HG03108 (cell line): ENCODE measurements around the gene CBFA2T2.
"Not testable (repeated sequence)": the region's sequence is repeated elsewhere in the genome, so short reads cannot be mapped to it uniquely, and the experiment has no call there.

Experiments used
- ATAC-seq: cut with Tn5 transposase; IDR thresholded peaks from one replicate; pipeline ENCODE4 v1.9.1; 2021; ENCODE audit warnings: moderate library complexity; ENCODE audit not compliant: unreplicated experiment

CBFA2T2 gene

DNA sequence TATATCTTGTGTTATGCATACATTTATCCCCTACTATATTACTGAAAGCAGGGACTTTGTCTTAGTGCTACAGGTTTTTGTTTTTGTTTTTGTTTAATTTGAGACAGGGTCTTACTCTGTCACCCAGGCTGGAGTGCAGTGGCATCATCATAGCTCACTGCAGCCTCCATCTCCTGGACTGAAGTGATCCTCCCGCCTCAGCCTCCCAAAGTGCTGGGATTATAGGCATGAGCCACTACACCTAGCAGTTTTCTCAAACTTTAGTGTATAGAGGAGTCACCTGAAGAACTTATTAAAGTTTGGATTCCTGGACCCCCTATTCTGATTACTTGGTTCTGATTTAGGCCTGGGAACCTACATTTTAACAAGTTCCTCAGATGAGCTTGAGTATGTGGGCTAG, 51.9 kb downstream of the CBFA2T2 start:
- no peak for ATAC-seq

DNA sequence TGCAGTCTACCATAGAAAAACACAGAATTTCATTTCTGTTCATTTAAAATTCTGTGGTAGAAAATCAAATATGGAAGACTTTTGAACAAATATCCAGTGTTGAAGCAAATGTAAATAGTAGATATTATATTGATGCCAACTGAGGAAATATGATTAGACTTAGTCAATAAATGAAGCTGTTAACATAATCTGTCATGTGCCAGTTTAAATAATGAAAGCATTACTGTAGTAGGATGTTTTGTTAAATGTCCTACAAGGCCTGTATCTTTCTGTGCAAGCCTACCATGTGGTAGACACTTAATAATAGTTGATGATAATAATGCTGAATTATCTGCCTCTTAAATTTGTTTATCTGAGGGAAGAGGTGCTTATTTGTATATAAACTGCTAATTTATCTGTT, 55.9 kb downstream of the CBFA2T2 start:
- ATAC-seq, result no peak

DNA sequence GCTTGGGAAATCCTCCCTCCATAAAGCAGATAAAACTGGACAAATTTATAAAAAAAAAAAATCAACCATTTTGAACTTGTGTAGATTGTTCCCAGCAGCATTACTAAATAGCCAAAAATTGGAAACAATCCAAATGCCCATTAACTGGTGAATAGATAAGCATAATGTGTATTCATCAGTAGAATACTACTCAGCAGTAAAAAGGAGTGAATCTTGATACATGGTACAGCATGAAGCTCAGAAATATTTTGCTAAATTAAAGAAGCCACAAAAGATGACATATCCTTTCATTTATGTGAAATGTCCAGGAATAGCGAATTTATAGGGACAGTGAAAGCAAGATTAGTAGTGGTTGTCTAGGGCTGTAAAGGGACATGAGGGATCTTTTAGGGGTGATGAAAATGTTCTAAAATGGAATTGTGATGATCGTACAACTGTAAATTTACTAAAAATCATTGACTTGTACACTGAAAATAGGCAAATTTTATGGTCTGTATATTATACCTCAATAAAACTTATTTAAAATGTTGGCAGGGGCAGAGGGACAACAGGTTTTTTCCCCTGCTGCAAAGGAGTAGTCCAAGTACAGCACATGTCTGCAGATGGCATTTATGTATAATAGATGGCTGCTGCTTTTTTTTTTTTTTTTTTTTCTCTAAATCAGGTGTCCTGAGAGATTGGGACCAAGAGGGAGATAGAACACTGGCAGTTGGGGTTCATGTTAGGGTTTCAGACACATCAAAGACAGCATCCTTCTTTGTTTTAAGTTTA, 59.5 kb downstream of the CBFA2T2 start:
- ATAC-seq, result no peak

DNA sequence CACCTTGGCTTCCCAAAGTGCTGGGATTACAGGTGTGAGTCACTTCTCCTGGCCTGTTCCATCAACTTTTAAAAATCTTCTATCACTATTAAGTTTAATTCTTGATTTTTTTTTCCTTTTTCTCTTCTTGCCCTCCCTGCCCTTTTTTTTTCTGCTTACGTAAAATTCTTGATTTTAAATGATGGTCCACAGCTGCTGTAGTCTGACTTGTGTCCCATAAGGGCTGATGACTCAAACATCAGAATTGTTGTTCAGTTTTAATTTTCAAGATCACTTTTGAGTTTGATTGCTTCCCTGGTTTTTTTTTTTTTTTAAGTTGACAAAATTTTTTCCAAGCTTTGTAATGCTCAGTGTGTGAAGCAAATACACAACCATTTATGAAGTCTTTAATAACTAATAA, 61.9 kb downstream of the CBFA2T2 start:
- ATAC-seq, result no peak

DNA sequence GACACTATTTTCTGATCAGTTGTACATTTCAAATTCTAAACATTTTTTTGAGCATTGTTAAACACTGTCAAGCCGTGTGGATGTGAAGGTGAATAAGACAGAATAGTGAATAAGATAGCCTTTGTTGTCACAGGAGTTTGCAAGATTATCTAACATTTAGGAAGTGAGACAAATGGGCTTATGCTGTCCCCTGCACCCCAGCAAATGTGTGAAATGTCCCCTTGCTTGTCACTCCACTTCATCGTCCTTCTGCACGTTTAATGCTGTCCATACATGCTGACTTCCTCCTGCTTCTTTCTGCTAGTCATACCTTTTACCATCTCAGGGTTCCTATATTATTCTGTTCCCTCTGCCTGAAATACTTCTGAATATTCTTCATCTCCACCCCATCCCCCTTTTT, 62.6 kb downstream of the CBFA2T2 start:
- ATAC-seq, result no peak

DNA sequence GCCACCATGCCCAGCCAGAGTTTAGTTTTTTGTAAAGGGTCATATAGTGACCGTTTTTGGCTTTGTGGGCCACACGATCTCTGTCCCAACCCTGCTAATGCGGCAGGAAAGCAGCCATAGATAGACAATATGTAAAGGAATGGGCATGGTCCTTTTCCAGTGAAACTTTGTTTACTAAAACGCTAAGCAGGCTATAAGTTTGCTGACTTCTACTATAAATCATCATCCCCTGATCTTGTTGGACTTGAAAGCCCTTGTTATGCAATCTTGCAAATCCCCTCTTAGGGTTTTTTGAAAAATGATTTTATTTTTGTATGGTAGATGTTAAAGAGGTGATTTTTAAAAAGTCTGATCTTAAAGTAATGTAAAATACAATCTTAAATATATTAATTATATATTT, 63.6 kb downstream of the CBFA2T2 start:
- no peak for ATAC-seq

DNA sequence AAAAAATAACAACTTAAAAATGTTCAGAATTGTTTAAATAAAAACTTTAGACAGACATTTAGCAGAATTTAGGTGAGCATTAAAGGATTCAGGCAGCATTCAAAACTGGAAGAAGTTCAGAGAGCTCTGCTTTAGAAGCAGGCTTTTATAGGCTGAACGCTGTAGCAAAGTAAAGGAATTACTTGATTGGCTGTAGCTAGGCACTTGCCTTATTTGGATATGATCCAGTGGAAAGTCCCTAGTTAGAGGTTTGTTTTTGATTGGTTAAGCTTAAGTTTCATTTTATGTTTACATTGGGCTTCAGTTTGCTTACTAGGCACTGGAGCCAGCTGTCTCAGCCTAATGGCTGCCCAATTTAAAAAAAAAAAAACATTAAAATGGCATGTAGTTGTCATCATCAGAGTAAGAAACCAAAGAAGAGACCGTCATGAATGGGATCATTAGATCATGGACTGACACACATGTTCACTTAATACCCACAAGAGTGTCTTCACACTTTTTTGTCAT, 65.1 kb downstream of the CBFA2T2 start:
- peak; percentile 91 for ATAC-seq

DNA sequence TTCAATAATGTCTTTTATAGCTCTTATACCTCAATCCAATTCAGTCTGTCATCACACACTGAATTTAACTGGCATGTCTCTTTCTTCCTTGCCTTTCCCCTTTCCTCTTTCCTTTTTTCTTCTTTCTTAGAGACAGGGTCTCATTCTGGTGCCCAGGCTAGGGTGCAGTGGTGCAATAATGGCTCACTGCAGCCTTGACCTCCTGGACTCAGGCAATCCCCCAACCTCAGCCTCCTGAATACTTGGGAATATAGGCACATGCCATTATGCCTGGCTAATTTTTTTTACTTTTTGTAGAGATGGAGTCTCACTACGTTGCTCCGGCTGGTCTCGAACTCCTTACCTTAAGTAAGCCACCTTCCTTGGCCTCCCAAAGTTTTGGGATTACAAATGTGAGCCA, 65.9 kb downstream of the CBFA2T2 start:
- no peak for ATAC-seq

DNA sequence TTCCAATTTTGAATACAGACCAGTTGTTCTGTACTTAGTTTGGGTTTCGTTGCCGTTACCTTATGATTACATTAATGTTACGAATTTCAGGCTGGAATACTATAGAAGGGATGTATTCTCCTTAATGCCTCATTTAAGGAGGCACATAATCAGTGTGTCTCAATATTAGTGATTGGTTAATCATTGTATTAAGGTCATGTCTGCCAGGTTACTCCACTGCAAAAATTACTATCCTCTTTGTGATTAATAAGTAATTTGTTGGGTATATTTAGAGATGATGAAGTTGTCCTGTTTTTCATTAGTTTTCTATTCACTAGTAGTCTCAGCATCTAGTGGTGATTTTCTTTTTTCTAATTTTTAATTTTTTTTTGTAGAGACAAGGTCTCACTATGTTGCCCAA, 66.3 kb downstream of the CBFA2T2 start:
- no peak for ATAC-seq

DNA sequence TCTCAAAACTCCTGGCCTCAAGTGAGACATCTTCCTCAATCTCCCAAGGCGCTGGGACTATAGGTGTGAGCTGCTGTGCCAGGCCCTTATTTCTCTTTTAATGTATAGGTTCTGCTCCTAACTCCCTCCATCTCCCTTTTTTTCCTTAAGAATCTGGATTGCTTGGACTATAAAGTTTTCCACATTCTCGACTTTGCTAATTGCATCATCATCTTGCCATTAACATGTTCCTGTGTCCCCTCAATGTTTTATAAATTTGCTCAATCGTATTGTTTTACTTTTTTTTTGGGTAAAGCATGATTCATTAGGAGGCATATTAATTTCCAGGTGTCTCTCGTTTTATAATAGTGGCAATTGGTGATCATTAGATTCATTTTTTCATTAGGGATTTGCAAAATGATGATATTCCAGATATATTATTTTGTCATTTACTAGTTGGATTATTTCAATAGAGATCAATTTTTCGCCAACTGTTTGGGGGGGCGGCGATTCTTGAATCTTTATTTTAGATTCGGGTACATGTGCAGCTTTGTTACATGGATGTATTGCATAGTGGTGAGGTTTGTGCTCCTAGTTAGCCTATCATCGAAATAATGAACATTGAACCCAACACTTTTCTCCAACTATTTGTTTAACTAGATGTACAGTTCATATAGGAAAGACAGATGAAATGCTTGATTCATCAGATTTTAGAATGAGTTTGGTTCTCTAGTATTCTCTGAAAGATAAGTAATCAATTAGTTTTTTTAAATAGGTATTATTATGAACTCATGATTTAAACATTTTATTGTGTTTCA, 68.7 kb downstream of the CBFA2T2 start:
- ATAC-seq, result no peak

DNA sequence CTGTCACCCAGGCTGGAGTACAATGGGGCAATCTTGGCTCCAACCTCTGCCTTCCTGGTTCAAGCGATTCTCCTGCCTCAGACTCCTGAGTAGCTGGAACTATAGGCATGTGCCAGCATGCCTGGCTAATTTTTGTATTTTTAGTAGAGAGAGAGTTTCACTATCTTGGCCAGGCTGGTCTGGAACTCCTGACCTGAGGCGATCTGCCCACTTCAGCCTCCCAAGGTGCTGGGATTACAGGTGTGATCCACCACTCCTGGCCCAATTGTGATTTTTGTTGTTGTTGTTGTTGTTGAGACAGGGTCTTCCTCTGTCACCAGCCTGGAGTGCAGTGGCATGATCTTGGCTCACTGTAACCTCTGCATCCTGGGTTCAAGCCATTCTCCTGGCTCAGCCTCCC, 69.3 kb downstream of the CBFA2T2 start:
- ATAC-seq, result no peak

DNA sequence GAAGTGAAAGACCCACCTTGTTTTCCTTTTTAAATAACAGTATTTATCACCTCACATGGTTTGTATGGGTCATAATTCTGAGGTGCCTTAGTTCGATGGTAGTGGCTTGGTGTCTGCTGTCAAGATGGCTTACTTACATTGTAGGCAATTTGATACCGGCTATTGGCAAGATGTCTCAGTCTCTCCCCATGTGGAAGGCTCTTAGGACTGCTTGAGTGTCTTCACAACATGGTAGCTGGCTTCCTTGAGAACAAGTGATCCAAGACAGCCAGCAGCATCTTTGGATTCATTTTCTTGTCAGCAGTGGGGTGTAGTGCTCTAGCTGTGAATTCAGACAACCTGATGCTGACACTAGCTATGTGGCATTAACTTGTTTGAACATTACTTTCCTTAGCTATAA, 70.1 kb downstream of the CBFA2T2 start:
- no peak for ATAC-seq

DNA sequence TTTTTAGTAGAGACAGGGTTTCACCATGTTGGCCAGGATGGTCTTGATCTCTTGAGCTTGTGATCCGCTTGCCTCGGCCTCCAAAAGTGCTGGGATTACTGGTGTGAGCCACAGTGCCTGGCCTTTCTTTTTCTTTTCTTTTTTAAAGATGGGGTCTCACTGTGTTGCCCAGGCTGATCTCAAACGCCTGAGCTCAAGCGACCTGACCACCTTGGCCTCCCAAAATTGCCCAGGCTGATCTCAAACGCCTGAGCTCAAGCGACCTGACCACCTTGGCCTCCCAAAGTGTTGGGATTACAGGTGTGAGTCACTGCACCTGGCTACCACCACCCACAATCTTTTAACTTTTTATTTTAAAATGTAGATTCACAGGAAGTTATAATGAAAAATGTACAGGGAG, 71.2 kb downstream of the CBFA2T2 start:
- ATAC-seq, result not testable (repeated sequence)

DNA sequence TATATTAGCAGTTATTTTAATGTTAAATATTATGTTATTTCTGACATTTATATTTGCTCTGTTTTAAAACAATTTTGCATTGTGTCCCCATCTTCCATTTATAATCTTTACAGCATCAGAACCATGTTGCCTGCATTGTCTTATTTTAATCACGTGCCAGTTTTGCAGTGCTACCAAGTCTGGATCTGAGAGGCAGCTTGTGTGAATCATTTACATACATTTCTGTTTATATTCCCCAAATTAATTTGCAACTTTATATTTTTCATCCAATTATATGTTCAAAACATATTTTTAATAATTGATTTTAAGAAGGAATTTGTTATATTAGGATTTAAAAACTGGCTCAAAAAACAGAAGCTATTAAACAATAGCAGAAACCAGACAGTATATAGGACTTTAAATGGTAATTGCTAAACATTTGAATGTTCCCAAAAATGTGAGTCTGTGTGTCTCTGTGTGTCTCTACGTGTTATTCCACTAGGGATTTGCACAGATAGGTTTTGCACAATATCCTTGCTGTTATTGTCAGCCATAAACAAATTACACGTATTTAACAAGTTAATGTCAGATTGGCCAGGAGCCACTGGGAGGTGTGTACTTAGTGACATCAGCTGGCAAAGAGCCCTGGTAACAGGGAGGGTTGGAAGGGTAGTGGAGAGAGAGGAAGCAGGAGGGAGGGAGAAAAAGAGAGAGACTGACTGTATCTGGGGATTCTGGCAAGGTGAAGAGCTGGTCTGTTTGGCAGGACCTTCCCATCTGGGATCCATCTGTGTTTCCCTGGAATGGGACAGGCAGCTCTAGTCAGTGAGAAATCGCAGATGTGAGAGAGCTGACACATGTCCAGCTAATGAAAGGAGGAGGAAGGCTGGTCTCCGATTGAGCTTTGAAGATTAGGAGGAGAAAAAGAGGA, 72.1 kb downstream of the CBFA2T2 start:
- ATAC-seq, result no peak

DNA sequence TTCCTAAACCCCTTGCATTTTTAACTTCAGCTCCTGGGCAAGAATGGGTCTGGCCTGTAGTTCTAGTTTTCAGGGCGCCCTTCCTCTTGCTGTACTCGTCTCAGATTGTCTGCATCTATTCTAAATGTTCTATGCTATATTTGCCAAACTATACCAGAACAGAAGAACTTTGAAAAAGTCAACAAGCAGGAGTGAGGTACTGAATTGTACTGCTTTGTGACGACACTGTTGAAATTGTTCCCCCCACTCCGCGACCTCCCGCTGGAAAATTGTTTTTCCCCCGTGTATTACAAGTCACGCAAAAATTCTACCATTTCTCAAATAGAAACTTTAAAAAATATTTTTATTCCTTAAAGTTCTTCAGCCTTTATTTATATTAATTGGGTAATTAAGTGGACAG, 73.9 kb downstream of the CBFA2T2 start:
- ATAC-seq, result no peak

DNA sequence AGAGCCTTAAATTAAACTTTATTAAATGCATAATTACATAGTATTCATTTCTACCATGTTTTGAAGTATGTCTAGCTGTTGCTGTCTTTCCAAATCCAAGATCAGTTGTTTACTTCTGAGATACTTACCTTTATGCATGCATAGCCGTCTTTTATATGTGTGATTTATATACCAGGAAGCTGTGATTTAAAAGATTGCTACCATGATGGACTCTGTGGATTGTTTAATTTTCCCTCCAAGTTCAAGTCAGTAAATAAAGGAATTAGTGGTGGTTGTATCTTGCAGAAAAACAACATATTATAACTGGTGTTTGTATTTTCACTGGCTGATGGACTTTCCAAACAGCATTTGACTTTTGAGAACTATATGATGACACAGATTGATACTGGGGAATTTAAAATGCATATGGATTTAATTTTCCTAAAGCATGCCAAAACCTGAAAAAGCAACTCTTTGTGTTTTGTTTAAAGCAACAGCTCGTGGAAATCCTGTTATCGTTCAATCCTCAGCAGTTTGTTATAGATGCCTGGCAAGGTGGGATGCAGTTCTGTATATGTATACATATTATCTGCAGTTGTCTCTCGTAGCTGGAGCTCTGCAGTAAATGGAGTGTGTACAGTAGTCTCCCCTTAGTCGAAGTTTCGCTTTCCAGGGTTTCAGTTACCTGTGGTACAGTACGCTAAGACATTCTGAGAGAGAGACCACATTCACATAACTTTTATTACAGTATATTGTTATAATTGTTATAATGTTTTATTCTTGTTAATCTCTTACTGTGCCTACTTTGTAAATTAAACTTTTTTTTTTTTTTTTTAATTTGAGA, 77.1 kb downstream of the CBFA2T2 start:
- no peak for ATAC-seq

DNA sequence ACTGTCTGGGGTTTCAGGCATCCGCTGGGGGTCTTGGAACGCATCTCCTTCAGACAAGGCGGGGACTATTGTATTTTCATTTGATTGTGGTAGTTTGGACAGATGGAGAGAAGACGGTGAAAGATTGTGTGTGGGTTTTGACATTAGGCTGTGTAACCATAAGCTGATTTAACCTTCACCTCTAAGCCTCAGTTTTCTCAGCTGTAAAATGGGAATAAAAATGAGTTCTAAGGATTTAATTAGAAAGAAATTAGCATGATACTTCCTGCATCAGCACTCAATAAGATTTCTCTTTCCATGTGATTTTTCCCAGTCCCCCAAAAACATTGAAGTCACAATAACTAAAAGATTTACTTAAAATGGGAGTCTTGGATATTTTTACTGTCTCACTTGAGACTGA, 78.1 kb downstream of the CBFA2T2 start:
- ATAC-seq, result no peak

DNA sequence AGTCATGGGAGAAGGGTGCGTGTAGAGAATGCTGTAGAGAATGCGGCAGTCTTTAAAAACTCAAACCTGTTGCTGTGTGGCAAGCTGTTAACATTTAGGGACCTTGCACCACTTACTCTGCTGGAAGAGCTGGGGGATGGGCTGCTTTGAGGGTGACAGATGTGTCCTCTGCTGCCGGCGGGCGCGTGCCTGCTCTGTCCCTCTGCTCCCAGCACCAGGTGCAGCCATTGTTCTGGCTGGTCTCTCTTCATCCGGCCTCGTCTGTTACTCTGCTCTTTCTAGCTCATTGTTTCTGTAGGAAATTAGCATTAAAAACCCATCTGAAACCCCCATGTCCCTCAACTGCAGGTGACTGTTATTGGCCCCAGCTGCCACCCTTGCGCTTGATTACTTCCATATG, 78.5 kb downstream of the CBFA2T2 start:
- ATAC-seq, result no peak

DNA sequence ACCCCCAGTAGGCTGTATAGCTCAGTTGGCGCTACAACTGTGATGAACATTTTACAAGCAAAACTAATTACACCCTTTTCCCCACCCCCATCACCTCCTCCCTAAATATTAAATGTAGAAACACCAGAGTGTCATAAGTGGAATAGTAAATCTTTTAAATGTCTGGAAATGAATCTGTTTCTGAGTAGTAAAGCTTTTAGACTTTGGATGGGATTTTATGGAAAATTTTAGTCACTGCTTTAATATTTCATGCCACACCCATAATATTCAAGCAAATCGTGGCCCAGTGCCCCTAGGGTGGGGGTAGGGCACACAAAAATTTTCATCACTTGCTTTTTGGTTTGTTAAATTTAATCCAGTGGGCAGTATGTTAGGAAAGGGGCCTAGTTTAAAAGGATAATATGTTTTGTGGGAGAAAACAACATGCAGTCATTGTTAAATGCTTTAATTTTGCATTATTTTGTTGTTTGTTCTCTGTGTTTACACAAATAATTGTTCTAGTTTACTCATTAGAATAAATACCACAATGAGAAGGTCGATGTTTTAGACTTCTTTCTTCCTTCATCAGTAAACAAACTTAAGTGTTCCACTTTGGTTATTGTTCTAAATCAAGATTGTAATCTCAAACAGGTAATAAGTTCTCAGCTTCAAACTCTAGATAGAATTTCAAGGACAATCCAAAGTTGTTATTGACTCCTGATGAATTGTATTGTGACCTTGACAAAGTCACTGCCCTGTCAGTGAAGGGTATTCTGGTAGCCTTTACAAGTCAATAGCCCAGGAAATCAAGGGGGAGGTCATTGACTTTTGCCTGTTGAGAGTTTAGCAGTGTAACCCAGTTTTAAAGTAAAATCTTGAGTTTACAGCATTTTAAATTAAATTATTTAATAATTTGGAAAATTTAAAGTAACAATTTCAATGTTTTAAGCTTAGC, 79.2 kb downstream of the CBFA2T2 start:
- ATAC-seq, result no peak
